ENCODE measurements around the gene ADO. TPM values are rescaled to one million over a fixed set of nuclear protein-coding genes. Genes with fewer than 3 reads are reported as not detected.

Gene ADO
- total RNA-seq, 1 donor from 2014 or later: 27.5 TPM

- TF ChIP-seq, protein P1, sequence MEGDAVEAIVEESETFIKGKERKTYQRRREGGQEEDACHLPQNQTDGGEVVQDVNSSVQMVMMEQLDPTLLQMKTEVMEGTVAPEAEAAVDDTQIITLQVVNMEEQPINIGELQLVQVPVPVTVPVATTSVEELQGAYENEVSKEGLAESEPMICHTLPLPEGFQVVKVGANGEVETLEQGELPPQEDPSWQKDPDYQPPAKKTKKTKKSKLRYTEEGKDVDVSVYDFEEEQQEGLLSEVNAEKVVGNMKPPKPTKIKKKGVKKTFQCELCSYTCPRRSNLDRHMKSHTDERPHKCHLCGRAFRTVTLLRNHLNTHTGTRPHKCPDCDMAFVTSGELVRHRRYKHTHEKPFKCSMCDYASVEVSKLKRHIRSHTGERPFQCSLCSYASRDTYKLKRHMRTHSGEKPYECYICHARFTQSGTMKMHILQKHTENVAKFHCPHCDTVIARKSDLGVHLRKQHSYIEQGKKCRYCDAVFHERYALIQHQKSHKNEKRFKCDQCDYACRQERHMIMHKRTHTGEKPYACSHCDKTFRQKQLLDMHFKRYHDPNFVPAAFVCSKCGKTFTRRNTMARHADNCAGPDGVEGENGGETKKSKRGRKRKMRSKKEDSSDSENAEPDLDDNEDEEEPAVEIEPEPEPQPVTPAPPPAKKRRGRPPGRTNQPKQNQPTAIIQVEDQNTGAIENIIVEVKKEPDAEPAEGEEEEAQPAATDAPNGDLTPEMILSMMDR (conservative IDR thresholded peaks at IDR 0.05): no peak
- H3K27ac Mint-ChIP-seq: no peak overlapping the region
- H3K4me1 Mint-ChIP-seq (ENCODE audit: unreplicated experiment): peaks cover 4% of the 10 kb centered on the region
- no peak overlapping the region for H3K4me3 Mint-ChIP-seq
- H3K36me3 Mint-ChIP-seq: no peaks in the 10 kb centered on the region
- no peak for DNase-seq (ENCODE audit: extremely low spot score, unreplicated experiment)
- H3K27me3 Mint-ChIP-seq: peaks cover 7% of the 10 kb centered on the region
- H3K9me3 Mint-ChIP-seq: no peaks in the 10 kb centered on the region
Observed at GRCh38 chr10:62760401-62760800, 44.1 kb upstream of the ADO start.

- no peak overlapping the region for H3K27ac Mint-ChIP-seq
- peaks cover 4% of the 10 kb centered on the region for H3K27me3 Mint-ChIP-seq
- H3K9me3 Mint-ChIP-seq: no peaks in the 10 kb centered on the region
- H3K36me3 Mint-ChIP-seq: no peaks in the 10 kb centered on the region
- H3K4me1 Mint-ChIP-seq (ENCODE audit: unreplicated experiment): peaks cover 4% of the 10 kb centered on the region
- no peak overlapping the region for H3K4me3 Mint-ChIP-seq
- TF ChIP-seq, protein P1 (conservative IDR thresholded peaks at IDR 0.05): no peak
- no peak for DNase-seq (ENCODE audit: extremely low spot score, unreplicated experiment)
Observed at GRCh38 chr10:62761115-62761514, 43.4 kb upstream of the ADO start.

DNA sequence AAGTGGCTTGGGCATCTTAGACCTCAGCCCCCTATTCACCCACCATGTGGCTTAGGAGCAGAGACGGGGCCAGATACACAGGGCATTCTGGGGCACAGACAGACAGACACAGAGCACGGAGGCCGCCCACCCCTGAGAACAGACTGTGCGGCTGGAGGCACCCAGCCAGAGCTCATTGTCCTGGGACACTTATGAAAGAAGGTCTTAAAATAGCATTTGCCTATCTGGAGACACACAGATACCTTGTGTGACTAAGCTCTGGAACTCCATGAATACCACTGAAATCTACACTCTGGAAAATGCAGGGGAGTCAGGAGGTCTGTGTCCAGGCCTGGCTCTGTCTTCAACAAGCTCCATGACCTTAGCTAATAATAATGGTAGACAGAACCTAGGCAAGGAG lies 41.4 kb upstream of the ADO start:
- Mint-ChIP-seq H3K4me1 (ENCODE audit: unreplicated experiment) (peaks cover 4% of the 10 kb centered on the region), H3K4me3 (no peak overlapping the region), H3K27ac (no peak overlapping the region), H3K27me3 (peaks cover 4% of the 10 kb centered on the region), H3K36me3 (no peaks in the 10 kb centered on the region), H3K9me3 (no peaks in the 10 kb centered on the region)
- no peak for DNase-seq (ENCODE audit: extremely low spot score, unreplicated experiment)
- TF ChIP-seq, protein P1 (conservative IDR thresholded peaks at IDR 0.05): no peak

DNA sequence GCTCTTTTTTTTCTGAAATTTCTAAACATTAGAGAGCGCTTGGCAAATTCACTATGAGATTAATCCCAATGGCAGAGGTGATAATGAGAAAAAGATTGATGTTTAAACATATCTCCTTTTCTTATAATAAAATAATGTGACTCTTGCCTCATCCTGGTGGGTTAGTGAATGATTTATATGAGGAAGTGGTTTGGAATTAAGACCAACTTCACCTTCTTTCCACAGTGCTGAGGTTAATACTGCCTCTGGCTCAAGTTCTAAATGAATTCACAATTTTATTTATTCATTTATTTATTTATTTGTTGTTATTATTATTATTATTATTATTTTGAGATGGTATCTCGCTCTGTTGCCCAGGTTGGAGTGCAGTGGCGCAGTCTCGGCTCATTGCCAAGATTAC lies 40.5 kb upstream of the ADO start:
- no peaks in the 10 kb centered on the region for H3K27me3 Mint-ChIP-seq
- no peak overlapping the region for H3K4me3 Mint-ChIP-seq
- DNase-seq (ENCODE audit: extremely low spot score, unreplicated experiment): no peak
- H3K9me3 Mint-ChIP-seq: no peaks in the 10 kb centered on the region
- no peaks in the 10 kb centered on the region for H3K36me3 Mint-ChIP-seq
- peaks cover 4% of the 10 kb centered on the region for H3K4me1 Mint-ChIP-seq (ENCODE audit: unreplicated experiment)
- no peak overlapping the region for H3K27ac Mint-ChIP-seq
- TF ChIP-seq, protein P1 (conservative IDR thresholded peaks at IDR 0.05): no peak

GRCh38 chr10:62765726-62766125 lies 38.8 kb upstream of the ADO start:
- Mint-ChIP-seq H3K36me3 (no peaks in the 10 kb centered on the region), H3K9me3 (no peaks in the 10 kb centered on the region), H3K4me1 (ENCODE audit: unreplicated experiment) (peaks cover 8% of the 10 kb centered on the region), H3K27me3 (no peaks in the 10 kb centered on the region), H3K4me3 (no peak overlapping the region), H3K27ac (no peak overlapping the region)
- DNase-seq (ENCODE audit: extremely low spot score, unreplicated experiment): no peak
- TF ChIP-seq, protein P1 (conservative IDR thresholded peaks at IDR 0.05): no peak

GRCh38 chr10:62766386-62766785 lies 38.1 kb upstream of the ADO start:
- no peak overlapping the region for H3K4me3 Mint-ChIP-seq
- H3K27ac Mint-ChIP-seq: no peak overlapping the region
- peaks cover 8% of the 10 kb centered on the region for H3K4me1 Mint-ChIP-seq (ENCODE audit: unreplicated experiment)
- H3K27me3 Mint-ChIP-seq: no peaks in the 10 kb centered on the region
- DNase-seq (ENCODE audit: extremely low spot score, unreplicated experiment): no peak
- H3K36me3 Mint-ChIP-seq: no peaks in the 10 kb centered on the region
- no peaks in the 10 kb centered on the region for H3K9me3 Mint-ChIP-seq
- TF ChIP-seq, protein P1 (conservative IDR thresholded peaks at IDR 0.05): no peak

Measured in type B pancreatic cell (in vitro differentiated cells).